Dermis lymphatic vessel endothelial cell (primary cell): ENCODE measurements around the gene MYOZ3. TPM values are rescaled to one million over a fixed set of nuclear protein-coding genes. Genes with fewer than 3 reads are reported as not detected.

Experiments
- total RNA-seq: library from RNA; depleted of rRNA; stranded (reverse); fragments of >200 nt; gene quantifications from 2 replicates; pipeline ENCODE4 v1.2.1, GENCODE V29; 2014

Gene MYOZ3, protein sequence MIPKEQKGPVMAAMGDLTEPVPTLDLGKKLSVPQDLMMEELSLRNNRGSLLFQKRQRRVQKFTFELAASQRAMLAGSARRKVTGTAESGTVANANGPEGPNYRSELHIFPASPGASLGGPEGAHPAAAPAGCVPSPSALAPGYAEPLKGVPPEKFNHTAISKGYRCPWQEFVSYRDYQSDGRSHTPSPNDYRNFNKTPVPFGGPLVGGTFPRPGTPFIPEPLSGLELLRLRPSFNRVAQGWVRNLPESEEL
- total RNA-seq, result 0.33 and 0.34 TPM in 2 replicates

DNA sequence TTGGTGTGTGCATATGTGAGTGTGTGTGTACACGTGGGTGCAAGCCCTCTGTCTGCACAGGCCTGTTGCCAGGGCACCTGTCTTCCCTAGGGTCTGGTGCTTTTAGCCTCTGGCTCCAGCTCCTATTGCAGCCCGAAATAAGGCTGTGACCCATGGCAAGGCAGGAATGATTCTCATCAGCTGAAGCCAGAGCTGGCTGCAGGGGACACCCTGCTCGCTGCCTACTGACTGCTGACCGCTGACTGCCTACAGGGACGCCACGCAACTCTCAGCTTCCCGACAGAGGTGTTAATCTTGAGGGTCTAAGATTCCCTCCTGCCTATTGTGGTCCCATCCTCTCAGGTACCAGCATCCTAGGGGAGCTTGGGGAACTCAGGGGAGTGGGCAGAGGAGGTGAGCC lies at the start of gene MYOZ3:
Gene MYOZ3, plus strand, starts transcription at position 166 of the 400 bp plus-strand sequence. CDS start 1,691 bp downstream, outside the sequence.

DNA sequence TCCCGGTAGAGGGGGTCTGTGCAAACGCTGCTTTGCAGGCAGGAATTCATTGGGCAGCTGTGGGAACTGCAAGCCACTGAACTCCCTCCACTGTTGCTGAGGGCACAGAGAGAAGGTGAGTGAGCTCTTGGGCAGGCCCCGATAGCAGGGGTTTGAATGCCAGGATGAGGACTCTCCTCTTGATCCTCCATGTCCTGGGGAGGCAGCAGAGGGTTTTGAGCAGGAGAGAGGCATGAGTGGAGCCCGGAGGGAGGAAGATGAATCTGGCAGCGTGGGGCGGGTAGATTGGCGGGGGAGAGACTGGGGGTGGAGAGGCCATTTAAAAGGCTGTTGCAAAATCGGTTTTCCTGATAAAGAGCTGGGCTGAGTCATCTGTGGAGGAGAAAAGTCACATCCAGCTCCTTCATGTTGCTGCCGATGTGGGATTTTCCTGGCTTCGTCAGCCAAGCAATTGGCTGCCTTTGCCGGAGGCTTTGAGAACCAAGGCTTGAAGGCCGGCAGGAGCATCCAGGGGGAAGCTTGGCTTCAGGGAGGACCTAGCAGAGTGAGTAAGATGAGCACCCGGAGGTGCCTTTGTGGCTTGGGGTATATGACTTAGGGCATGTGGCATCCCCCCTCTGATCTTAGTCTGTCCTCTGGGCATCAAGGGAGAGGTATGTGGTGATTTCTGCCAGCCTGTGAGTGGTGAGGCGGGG lies 20.6 kb upstream of the MYOZ3 start, which contains the start of gene SYNPO:
Gene SYNPO, plus strand, starts transcription at position 350 of the 695 bp plus-strand sequence. CDS start 7,616 bp downstream, outside the sequence.

DNA sequence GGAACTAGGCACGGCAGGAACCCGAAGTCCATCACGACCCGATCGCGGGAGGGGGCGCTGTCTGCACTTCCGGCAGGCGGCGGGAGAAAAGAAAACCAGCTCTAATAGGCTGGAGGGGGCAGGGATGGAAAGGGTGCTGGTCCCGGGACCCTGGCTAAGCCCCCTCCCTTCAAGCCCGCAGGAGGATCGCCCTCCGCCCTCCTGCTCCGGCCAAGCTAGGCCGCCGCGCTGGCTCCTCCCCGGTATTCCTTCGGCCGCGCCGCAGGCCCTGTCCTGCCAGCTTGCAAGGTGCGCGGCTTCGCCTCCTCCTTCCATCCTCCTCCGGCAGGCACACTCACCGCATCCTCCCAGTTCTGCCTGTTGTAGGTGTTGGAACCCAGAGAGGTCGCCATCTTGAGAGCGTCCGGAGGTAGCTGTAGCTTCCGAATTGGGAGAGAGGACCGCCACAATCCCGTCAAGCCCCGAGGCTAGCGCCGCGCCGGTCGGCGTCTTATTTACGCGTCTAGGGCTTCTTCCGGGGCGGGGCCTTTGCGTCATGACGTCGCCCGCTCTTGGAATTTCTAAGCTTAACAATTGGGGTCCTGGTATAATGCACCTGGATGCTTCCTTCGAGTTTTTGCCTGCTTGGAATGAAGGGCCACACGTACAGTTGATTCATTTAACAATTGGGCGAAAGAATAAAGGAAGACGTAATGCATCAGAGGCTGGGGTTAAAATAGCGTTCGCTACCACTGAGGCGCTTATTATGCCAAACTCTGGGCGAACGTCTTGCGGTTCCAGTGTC lies 39.7 kb downstream of the MYOZ3 start, which contains the start of gene RBM22:
Gene RBM22, minus strand, starts transcription at position 469 of the 784 bp plus-strand sequence. Its CDS starts 77 bp downstream, at position 392.

Other genes starting within 250 kb of the MYOZ3 start
- 0.33 and 0.52 TPM in 2 replicates for gene CD74, start 248.3 kb upstream of the MYOZ3 start, total RNA-seq
- gene RPS14, start 211.5 kb upstream of the MYOZ3 start, total RNA-seq, result 3,078 and 3,901 TPM in 2 replicates
- gene NDST1, start 153.1 kb upstream of the MYOZ3 start, total RNA-seq, result 20.1 and 21.7 TPM in 2 replicates
- 4.4 and 7.7 TPM in 2 replicates for gene SYNPO, start 20.6 kb upstream of the MYOZ3 start, total RNA-seq
- 15.8 and 23.1 TPM in 2 replicates for gene RBM22, start 39.8 kb downstream of the MYOZ3 start, total RNA-seq
- 24.8 and 31.6 TPM in 2 replicates for gene DCTN4, start 97.8 kb downstream of the MYOZ3 start, total RNA-seq
- gene SMIM3, start 117.5 kb downstream of the MYOZ3 start, total RNA-seq, result 4.9 and 6.6 TPM in 2 replicates
- not detected in 2 replicates for gene IRGM, start 185.3 kb downstream of the MYOZ3 start, total RNA-seq
- 5.4 and 8.3 TPM in 2 replicates for gene ZNF300, start 243.7 kb downstream of the MYOZ3 start, total RNA-seq